Measurements from ENCODE around the gene TSPEAR.
A peak's percentile ranks its signal among the peaks of the same experiment; 100 is the strongest.
"Not testable (repeated sequence)": the region's sequence is repeated elsewhere in the genome, so short reads cannot be mapped to it uniquely, and the experiment has no call there.

The TSPEAR gene

DNA sequence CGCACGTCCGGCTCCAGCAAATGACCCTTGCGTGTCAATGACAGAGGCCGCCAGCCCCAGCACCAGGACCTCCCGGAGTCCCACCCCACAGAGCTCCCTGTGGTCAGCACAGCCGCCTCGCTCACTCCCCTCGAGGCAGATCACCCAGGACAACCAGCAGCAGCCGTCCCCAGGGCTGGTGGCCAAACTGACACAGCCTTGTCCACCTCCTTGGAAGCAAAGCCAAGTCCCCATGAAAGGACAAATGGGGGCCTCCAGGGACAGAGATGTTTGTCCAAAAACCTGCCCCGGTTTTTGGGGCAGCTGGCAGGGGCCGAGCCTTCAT lies 72.1 kb downstream of the TSPEAR start:
- intact Hi-C loops (cut with DNase I), result no loop called here
- DNase-seq, result no peak

DNA sequence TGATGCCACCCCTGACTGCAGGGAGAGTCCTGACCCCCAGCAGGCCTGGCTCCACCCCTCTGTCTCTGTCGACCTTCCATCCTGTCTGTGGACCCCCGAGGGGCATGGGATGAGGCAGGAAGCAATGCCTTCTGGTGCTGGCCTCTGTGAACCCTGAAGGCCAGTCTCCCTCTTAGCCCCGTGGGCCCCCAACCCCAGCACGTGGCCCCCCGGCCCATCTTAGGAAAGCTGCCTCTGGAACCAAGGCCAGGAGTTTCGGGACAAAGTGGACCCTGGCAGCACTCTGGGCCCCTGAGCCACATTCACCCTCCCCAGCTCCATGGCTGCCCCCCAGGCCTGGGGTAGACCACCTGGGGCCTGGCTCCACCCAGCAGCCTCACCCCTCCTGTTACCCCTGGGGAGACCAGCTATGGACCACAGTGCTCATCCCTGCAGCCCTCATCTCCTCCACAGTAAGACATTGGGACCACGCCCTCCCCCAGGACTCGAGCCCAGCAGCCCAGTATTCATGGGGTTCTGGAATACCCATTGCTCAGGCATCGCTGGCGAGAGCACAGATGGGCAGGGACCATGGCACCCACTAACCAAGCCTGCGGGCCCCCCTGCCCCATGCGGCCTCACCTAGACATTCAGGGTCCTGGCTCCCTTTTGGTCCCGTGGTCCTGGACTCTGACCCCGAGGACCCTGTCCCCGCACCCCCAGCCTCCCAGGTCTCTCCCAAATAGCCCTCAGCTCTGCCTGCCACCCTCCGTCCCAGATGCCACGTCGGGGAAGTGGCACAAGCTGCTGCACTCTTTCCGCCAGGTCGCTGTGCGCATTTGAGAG lies 72.7 kb downstream of the TSPEAR start:
- intact Hi-C loops (cut with DNase I), result not testable (repeated sequence)
- peak in 1 of 10 donors; percentile 78 for DNase-seq

DNA sequence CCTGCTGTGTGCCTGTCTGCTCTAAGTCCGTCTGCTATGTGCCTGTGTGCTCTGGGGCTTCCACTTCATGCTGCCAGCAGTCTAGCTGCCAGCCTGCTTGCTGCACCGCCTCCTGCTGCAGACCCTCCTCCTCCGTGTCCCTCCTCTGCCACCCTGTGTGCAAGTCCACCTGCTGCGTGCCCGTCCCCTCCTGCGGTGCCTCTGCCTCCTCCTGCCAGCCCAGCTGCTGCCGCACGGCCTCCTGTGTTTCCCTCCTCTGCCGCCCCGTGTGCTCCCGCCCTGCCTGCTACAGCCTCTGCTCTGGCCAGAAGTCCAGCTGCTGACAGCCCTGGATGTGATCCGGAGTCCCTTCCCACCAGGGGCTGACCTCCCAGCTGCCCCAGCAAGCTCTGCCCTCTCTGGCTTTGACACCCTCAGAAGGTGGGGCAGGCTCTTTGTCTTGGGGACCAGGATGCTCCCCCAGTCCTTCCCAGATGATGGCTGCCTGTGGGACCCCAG lies 73.5 kb downstream of the TSPEAR start:
- intact Hi-C loops (cut with DNase I); DNase-seq: not testable (repeated sequence)

DNA sequence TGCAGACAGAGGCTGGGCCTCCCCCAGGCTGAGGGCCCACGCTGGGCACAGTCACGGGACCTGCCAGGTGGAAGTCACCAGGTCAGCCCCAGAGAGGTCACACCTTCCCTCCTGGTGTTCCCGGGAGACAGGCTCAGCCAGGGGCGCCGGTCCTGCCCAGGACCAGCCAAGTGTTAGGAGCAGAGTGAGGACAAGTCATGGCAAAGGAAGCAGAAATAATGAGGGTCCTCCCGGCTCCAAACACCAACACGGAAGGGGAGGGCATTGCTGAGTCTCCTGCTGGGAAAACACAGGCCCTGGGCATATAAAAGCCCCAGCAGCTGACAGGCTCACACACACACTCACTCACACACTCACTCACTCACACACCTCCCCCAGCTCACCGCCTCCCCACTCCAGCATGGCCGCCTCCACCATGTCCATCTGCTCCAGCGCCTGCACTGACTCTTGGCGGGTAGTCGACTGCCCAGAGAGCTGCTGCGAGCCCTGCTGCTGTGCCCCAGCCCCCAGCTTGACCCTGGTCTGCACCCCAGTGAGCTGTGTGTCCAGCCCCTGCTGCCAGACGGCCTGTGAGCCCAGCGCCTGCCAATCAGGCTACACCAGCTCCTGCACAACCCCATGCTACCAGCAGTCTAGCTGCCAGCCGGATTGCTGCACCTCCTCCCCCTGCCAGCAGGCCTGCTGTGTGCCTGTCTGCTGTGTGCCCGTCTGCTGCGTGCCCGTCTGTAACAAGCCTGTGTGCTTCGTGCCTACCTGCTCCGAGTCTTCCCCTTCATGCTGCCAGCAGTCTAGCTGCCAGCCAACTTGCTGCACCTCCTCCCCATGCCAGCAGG lies 74.1 kb downstream of the TSPEAR start, which contains the start of gene KRTAP10-10:
Gene KRTAP10-10, plus strand, starts transcription at position 339 of the 833 bp plus-strand sequence. Its CDS starts 62 bp downstream, at position 401.
- intact Hi-C loops (cut with DNase I), result no loop called here
- DNase-seq, result peak in 5 of 10 donors; percentile 4 to 76 (median 46)

DNA sequence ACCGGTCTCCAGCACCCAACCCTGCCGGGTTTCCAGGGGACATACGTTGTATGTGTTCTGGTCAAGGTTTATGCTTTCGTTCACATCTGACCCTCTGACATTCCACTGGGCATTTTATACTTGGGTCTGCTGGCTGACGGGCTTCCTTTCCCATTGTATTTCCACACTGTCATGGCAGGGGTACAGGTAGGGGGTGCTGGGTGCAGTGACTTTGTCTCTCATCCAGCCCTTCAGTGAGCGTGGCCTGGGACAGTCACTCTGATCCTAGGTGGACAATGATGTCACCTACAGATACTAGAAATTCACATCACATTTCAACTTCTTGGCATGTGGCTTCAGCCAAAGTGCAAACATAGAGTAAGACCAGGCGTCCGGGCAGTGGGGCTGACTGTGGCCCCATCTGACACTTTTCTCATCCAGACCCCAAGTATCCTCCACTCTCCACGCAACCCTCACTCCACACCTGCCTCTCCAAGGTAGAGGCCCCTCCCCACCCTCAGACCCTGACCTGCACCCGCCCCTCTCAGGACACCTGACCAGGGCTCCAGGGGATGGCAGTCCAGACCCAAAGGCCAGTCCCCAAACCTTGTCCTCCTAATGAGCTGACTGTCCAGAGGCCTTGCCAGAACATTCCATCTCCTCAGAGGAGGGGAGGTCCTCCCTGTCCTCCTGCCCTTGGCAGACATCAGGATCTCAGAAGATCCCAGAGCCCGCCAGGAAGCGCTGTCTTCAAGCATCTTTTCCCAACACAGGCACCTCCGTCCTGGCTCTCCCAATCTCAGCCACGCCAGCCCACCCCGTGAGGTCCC lies 75.0 kb downstream of the TSPEAR start:
- DNase-seq, result peak in 1 of 10 donors; percentile 70
- intact Hi-C loops (cut with DNase I), result no loop called here

DNA sequence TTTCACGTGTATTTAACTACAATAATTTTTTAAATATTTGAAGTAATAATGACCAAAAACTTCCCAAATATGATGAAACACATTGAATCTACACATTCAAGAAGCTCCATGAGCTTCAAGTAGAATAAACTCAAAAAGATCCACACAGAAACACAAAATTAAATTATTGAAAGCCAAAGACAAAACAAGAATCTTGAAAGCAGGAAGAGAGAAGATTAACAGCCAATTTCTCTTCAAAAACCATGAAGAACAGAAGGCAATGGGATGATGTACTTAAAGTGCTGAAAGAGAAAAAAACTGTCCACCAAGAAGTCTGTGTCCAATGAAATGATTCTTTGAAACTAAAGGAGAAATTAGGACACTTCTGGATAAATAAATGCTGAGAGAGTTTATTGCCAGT lies 79.3 kb downstream of the TSPEAR start:
- DNase-seq, result no peak
- intact Hi-C loops (cut with DNase I), result no loop called here

DNA sequence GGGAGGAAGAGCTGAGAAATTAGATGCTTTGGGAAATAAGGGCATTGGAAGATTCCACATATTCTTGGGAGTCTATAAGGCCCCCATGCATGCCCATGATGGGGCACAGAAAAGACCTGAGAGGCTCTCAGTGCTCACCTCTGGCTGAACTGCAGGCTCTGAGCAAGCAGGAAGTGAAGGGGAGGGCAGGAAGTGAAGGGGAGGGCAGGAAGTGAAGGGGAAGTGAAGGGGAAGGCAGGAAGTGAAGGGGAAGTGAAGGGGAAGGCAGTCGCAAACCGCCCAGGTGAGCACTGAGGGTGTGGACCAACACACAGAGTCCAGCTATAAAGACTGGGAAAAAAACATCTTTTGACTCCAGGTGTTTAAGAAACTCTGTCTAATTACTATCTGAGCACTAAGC lies 80.9 kb downstream of the TSPEAR start:
- intact Hi-C loops (cut with DNase I), result no loop called here
- DNase-seq, result no peak

DNA sequence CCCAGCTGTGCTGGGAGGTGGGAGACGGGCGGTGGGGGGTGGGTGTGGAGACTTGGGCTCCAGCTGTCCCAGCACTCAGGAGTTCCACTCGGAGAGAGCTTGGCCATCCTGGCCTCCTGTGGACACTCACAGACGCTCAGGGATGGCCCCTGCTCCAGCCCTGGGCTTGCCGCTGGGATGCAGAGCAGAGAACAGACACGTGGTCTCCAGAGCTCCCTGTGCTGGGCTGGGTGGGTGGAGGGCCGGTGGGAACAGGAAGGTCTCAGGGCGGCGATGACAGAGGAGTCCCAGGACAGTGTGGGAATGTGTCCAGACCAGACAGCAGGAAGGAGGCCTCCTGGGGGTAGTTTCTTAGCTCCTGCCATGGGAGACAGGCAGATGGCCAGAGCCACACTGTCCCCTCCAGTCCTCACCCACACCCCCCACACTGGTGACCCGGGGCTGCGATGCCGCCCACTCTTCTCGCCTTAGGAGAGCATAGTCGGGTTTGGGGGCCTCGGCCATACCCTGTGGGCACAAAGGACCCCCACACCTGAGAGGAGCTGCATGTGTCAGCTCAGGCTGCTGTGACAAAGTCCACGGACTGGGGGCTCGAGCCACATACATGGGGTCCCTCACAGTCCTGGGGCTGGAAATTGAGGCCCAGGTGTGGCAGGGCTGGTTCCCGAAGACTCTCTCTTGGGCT lies 82.5 kb downstream of the TSPEAR start:
- DNase-seq, result peak in 3 of 10 donors; percentile 49 to 69 (median 62)
- intact Hi-C loops (cut with DNase I), result no loop called here

DNA sequence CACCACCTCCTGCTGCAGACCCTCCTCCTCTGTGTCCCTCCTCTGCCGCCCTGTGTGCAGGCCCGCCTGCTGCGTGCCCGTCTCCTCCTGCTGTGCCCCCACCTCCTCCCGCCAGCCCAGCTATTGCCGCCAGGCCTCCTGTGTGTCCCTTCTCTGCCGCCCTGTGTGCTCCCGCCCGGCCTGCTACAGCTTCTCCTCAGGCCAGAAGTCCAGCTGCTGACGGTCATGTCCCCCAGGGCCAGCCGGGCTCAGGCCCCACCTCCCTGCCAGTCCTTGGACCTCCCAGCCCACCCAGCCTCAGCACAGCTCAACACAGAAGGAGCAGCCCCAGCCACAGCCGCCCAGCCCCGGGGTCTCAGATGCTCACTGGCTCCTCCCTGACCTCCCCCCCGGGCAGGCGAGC lies 83.5 kb downstream of the TSPEAR start:
- peak in 1 of 10 donors; percentile 30 for DNase-seq
- intact Hi-C loops (cut with DNase I), result not testable (repeated sequence)

DNA sequence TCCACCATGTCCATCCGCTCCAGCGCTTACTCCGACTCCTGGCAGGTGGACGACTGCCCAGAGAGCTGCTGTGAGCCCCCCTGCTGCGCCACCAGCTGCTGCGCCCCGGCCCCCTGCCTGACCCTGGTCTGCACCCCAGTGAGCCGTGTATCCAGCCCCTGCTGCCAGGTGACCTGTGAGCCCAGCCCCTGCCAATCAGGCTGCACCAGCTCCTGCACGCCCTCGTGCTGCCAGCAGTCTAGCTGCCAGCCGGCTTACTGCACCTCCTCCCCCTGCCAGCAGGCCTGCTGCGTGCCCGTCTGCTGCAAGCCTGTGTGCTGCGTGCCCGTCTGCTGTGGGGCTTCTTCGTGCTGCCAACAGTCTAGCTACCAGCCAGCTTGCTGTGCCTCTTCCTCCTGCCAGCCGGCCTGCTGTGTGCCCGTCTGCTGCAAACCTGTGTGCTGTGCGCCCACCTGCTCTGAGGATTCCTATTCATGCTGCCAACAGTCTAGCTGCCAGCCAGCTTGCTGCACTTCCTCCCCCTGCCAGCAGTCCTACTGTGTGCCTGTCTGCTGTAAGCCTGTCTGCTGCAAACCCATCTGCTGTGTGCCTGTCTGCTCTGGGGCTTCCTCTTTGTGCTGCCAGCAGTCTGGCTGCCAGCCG lies 84.1 kb downstream of the TSPEAR start:
- intact Hi-C loops (cut with DNase I), result not testable (repeated sequence)
- peak in 2 of 10 donors; percentile 42 to 62 for DNase-seq

DNA sequence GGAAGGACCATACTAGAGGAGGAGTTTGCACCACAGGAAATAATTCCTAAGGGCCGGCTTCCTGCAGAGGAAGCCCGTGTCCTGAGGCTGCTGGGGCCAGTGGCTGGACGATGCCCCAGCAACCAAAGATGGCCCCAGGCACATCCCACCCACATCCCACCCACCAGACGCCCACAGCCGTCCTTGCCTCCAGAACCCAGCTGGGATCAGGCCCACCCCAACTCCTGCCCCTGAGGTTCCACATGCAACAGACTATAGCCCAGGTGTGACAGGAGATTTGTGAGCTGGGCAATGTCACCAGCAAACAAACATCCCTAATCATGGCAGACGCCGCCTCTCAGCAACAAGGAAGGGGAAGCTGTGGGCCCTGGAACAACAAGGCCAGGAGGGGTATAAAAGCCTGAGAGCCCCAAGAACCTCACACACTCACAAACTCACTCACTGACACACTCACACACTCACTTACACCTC lies 84.7 kb downstream of the TSPEAR start, which contains the start of gene KRTAP10-9:
Gene KRTAP10-9, plus strand, starts transcription at position 421 of the 471 bp plus-strand sequence. CDS start 79 bp downstream, outside the sequence.
- intact Hi-C loops (cut with DNase I), result no loop called here
- peak in 1 of 10 donors; percentile 7 for DNase-seq

DNA sequence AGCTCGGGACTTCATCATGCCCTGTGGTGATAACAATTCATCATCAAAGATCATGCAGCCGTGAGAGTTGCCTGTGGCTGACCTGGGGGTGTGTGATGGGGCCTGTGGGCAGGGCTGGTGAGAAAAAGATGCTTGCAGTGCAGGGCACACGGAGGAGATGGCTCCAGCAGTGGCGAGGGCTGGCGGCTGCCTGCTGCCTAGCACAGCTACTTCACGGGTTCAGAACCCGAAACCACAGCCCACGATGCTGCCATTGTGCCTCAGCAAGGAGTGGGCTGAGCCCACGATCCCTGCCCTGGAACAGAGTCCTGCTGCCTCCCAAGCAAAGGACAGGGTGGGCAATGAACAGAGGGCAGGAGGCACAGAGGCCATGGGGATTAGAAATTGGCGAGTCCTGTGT lies 85.1 kb downstream of the TSPEAR start:
- peak in 2 of 10 donors; percentile 45 to 57 for DNase-seq
- intact Hi-C loops (cut with DNase I), result no loop called here

DNA sequence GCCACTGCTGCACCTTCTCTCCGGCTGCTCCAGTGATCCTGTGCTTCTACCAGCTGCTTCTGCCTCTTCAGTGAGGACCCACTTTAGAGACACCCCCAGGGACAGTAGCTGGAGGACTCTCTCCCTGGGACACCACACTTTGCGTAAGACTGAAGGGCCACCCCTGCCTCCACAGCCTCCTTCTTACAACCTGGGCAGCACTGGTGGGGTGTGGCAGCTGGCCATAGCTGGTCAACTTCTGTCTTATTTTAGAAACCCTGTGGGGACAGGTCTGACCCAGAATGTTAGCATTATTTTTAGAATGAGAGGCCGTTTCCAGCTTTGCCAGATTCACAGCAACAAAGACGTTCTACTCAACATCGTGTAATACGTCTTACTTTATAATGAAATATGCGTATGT lies 85.6 kb downstream of the TSPEAR start:
- intact Hi-C loops (cut with DNase I), result no loop called here
- DNase-seq, result peak in 1 of 10 donors; percentile 18

DNA sequence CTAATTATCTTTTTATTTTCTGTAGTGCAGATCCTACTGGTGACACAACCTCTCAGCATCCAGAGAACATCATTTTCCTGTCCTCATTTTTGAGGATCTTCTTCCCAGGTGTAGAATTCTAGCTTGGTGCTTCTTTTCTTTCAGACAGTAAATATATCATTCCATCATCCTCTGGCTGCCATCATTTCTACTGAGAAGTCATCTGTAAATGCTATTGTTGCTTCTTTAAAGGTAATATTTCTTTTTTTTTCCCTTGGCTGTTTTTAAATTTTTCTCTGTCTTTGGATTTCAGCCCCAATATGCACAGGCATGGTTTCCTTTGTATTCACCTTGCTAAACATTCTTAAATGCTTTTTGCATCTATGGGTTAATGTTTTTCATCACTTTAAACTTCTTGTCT lies 87.8 kb downstream of the TSPEAR start:
- intact Hi-C loops (cut with DNase I), result no loop called here
- DNase-seq, result no peak

DNA sequence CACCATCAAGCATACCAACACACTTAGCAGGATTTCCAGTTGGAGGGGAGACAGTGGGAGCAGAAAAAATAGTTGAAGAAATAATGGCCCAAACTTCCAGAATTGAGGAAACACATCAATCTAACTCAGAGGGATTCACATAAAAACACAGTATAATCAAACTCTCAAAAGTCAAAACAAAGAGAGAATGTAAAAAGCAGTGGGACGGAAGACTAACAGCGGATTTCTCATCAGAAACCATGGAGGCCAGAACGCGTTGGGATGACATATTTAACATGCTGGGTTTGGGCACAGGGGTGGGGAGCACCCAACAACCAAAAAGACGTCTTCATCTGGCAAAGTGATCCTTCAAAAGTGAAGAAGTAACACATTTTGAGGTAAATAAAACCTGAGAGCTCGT lies 91.5 kb downstream of the TSPEAR start:
- intact Hi-C loops (cut with DNase I), result no loop called here
- no peak for DNase-seq

DNA sequence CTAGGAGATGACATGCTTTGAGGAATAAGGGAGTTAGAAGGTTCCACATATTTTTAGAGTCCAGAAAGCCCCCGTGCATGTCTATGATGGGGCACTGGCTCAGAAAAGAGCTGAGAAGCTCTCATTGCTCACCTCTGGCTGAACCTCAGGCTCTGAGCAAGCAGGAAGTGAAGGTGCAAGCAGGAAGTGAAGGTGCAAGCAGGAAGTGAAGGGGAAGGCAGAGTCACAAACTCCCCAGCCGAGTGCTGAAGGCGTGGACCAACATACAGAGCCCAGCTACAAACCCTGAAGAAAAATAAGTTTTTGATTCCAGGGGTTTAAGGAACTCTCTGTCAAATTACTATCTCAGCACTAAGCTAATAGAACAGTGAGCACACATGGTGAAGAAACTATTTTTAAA lies 92.5 kb downstream of the TSPEAR start:
- intact Hi-C loops (cut with DNase I), result no loop called here
- DNase-seq, result no peak

DNA sequence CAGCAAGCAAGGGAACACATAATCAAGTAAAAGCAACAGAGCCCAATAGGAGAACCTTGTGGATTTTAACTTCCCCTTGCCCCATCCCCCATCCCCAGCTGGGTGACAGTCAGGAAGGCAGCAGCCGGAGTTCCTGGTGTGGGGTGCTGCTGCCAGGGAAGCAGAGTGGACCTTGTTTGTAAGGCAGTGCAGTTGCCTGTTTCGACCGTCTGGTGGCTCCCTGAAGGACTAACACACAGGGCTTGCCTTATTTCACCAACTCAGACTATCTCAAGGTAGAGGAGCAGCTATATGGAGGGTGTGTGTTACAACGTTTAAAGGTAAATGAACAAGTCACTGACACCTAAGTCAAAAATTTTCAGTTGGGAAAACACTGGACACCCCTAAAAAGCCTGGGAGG lies 92.9 kb downstream of the TSPEAR start:
- peak in 1 of 10 donors; percentile 8 for DNase-seq
- intact Hi-C loops (cut with DNase I), result no loop called here

DNA sequence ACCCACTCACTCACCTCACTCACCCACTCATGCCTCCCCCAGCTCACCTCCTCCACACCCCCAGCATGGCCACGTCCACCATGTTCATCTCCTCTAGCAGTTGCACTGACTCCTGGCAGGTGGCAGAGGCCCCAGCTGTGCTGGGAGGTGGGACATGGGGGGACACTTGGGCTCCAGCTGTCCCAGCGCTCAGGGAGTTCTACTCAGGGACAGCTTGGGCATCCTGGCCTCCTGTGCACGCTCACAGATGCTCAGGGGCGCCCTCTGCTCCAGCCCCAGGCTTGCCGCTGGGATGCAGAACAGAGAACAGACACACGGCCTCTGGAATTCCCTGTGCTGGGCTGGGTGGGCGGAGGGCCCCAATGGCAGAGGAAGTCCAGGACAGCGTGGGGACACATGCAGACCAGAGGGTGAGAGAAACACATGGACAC lies 94.3 kb downstream of the TSPEAR start:
- intact Hi-C loops (cut with DNase I), result no loop called here
- peak in 1 of 10 donors; percentile 46 for DNase-seq

DNA sequence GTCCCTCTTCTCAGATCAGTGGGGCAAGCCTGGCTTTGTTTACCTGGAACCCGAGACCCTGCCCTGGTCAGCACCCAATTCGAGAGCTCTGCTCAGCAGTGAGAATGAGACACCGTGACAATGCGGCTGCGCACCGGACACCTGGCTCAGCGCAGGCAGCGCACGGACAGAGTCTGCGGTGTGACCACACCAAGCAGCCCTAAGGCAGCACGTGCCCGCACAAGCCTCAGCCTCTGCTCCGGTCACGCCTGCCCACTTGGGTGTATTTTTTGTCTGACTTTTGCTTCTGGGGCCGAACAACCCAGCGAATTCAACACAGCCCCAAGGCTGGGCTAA lies 94.8 kb downstream of the TSPEAR start:
- peak in 2 of 10 donors; percentile 37 to 58 for DNase-seq
- intact Hi-C loops (cut with DNase I), result no loop called here

Measured in posterior cingulate gyrus (tissue), 11 donors.